ENCODE measurements around the gene FSD2. TPM values are rescaled to one million over a fixed set of nuclear protein-coding genes. Genes with fewer than 3 reads are reported as not detected.

FSD2 gene
- total and polyA plus RNA-seq, 9 of the 15 experiments (the other 6 are each of a cell fraction or from before 2014, with no cell fraction given): 0.01 to 0.06 TPM; not detected in 7

- TF ChIP-seq SRSF3 (IDR thresholded peaks at IDR 0.05; ENCODE audit: insufficient read depth, low read length) (no peak), MCM2 (IDR thresholded peaks at IDR 0.05; ENCODE audit: low read depth) (no peak), TOE1 (IDR thresholded peaks at IDR 0.05; ENCODE audit: borderline replicate concordance) (no peak), TOE1 (CRISPR knock-in tag; IDR thresholded peaks at IDR 0.05; ENCODE audit: borderline replicate concordance, low read depth) (no peak), MYC (IDR thresholded peaks at IDR 0.05; ENCODE audit: low read depth, low read length) (peak; percentile 96), MYC (CRISPR knock-in tag; IDR thresholded peaks at IDR 0.05; ENCODE audit: borderline replicate concordance, low read depth) (peak; percentile 33; the same call in 1 of the 2 replicates), MBD1 (CRISPR knock-in tag; IDR thresholded peaks at IDR 0.05) (no peak), ESRRA (IDR thresholded peaks at IDR 0.05; ENCODE audit: borderline replicate concordance, low read depth) (peak; percentile 15; the same call in 1 of the 2 replicates), EGR1 (conservative IDR thresholded peaks at IDR 0.05) (peak; percentile 48; the same call in 1 of the 2 replicates), HMG20A (CRISPR knock-in tag; conservative IDR thresholded peaks at IDR 0.05) (no peak), ZC3H8 (IDR thresholded peaks at IDR 0.05) (no peak), MED1 (CRISPR knock-in tag; IDR thresholded peaks at IDR 0.05; ENCODE audit: borderline replicate concordance) (no peak), POLR3G (IDR thresholded peaks at IDR 0.05; ENCODE audit: extremely low read depth, insufficient read length, insufficient replicate concordance) (no peak), DPF2 (IDR thresholded peaks at IDR 0.05) (no peak; the same call in 1 of the 2 replicates), MTF1 (CRISPR knock-in tag; IDR thresholded peaks at IDR 0.05; ENCODE audit: borderline replicate concordance) (no peak), VEZF1 (CRISPR knock-in tag; IDR thresholded peaks at IDR 0.05) (peak; percentile 35), ZKSCAN3 (CRISPR knock-in tag; IDR thresholded peaks at IDR 0.05) (no peak), DIDO1 (tag; IDR thresholded peaks at IDR 0.05; ENCODE audit: low read depth) (no peak), PTBP1 (IDR thresholded peaks at IDR 0.05; ENCODE audit: low read depth, low read length) (no peak), RAD51 (IDR thresholded peaks at IDR 0.05; ENCODE audit: borderline replicate concordance, low read depth) (no peak), THAP7 (CRISPR knock-in tag; IDR thresholded peaks at IDR 0.05) (no peak), TGIF2 (CRISPR knock-in tag; IDR thresholded peaks at IDR 0.05) (no peak), NR0B1 (IDR thresholded peaks at IDR 0.05; ENCODE audit: partially characterized antibody) (no peak), IFI16 (CRISPR knock-in tag; IDR thresholded peaks at IDR 0.05) (no peak), TBL1XR1 (IDR thresholded peaks at IDR 0.05; ENCODE audit: low read length in 2 of 2) (no peak)
Observed at GRCh38 chr15:82749951-82750830, 55.7 kb downstream of the FSD2 start (continued).
